Body of pancreas (tissue), 4 donors: ENCODE data around the gene ARPC5.

Experiments used
- CTCF ChIP-seq, 7 experiments: fragments of 450-650 bp in 4 of 7; fragments of 200-600 bp in 3 of 7; sonication (generic) in 3 of 7; IDR thresholded peaks; one replicate each; pipeline ENCODE4 v1.5.1; 2016 to 2019; ENCODE audit warnings: antibody characterized with exemption in 7 of 7
- POLR2A ChIP-seq, 3 donors: fragments of 450-650 bp; IDR thresholded peaks; one replicate each; pipeline ENCODE4 v1.6.1; 2016; ENCODE audit warnings: antibody characterized with exemption in 3 of 3, mild to moderate bottlenecking in 2 of 3

GRCh38 chr1:183652547-183653461 is 17.2 kb upstream of the ARPC5 start, which contains the start of gene APOBEC4:
- TF ChIP-seq CTCF (IDR thresholded peaks at IDR 0.05) (no peak), POLR2A (IDR thresholded peaks at IDR 0.05) (no peak)
